LoVo (cell line): ENCODE results near the gene MOB3A.
"Not testable (repeated sequence)": the region's sequence is repeated elsewhere in the genome, so short reads cannot be mapped to it uniquely, and the experiment has no call there.

ENCODE experiments used
- DNase-seq: peaks from one replicate; pipeline ENCODE4 v3.0.0-alpha.2; 2016; ENCODE audit warnings: low spot score

MOB3A gene

DNA sequence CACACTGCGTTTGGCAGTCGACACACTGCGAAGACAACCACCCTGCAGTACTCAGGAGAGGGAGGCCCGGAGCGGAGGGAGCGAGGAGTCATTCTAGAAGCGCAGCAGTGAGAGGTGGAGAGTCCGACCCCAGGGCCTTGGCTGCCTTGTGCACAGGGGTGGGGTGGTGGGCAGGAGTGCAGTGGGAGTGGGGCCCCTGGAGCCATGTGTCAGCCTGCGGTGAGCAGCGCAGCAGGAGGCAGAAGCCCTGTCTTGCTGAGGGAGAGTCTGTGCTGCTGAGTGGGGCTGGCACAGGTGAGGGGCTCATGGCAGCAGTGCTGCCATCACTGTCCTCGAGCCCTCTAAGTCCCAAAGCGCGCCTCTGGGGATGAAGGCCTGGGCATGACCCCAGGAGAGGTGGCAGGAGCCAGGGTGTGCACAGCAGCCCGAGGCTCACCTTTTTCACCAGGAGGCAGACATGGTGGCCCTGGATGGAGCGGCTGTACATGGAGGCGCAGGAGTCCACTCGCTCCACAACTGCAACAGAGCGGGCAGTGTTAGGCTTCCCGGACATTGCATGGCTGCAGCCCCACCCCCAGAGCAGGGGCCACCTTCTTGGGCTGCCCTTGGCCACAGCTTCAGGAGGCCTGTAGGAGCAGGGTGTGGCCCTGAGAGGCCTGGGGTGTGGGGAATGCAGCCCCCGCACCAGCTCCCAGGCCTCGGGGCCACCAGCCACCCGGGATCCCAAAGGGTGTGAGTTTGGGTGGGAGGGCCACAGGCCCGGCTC, 12.3 kb upstream of the MOB3A start:
- DNase-seq = no peak

DNA sequence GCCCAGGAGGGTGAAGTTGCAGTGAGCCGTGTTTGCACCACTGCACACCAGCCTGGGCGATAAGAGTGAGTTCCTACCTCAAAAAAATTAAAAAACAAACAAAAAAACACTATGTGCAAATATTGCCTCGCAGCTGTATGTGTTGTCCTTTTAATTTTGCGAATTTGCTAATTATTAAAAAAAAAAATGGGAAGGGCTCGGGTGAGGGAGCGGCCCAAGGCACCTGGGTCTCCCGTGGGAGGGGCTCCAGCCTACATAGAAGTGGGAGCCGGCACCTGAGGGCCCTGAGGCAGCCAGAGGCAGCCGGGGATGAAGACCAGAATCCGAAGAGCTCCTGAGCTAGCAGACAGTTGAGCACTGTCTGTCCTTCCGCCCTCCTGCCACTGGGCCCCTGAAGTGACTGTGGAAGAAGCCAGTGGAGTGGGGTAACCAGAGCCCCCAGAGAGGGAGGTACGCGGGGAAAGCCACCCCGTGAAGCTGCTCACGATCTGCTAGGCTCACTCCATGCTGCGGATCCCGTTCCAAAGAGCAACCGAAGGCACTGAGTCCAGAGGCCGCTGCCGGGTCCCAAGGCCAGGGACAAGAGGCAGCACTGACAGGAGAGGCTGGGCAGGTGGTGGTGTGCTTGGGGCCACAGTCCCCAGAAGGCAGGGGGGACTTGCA, 7.0 kb upstream of the MOB3A start:
- no peak for DNase-seq

DNA sequence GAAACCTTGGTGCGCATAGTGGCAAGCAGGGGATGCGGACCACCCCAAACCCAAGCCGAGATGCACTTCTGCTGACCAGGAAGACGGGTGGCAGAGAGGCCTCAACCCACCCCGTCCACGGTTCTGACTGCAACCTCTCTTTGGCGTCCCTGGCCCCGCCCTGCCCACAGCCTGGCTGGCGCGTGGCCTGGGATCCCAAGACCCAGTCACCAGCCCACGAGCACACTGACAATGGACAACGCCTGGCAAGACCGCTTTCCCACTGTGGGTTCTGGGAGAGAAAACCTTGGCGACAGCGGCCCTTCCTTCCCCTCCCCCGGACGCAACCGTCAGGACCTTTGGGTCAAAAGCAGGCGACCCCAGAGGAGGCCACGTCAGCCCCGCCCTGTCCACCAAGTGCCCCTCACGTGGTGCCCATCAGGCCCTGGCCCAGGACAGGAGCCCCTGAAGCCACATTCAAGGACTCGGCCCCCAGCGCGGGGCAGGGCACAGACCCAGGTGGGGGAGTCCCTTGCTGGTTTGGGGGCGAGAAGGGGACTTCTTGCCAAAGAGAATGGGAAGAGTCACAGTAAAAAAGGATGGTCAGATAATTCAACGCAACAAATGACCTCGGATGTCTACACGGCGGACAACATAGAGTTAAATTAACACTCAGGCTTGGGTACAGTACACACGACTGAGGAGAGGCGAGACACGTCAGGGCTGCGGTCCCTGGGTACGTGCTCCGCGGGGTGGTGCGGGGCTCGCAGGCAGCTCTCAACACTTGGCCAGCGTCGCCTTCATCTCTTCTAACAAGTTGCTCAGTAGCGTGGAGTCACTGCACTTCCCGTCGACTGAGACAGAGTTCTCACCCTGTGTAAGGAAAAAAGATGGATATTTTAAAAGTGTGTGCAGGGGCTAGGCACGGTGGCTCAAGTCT, 5.5 kb upstream of the MOB3A start:
- DNase-seq = no peak

DNA sequence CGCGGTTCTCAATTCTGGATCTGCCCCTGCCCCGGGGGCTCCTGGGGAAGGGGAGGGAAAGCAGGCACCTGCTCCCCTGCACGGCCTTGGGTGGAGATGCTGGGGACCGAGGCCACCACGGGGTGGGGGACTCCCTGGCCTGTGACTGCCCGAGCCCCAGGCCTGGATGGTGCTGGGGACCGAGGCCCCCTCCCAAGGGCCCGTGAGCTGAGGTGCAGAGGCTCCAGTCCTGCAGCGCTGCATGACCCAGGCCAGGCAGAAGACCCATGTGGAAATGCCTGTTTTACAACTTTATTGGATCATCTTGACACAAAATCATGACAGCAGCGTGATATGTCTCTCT, 4.6 kb upstream of the MOB3A start:
- DNase-seq = no peak

DNA sequence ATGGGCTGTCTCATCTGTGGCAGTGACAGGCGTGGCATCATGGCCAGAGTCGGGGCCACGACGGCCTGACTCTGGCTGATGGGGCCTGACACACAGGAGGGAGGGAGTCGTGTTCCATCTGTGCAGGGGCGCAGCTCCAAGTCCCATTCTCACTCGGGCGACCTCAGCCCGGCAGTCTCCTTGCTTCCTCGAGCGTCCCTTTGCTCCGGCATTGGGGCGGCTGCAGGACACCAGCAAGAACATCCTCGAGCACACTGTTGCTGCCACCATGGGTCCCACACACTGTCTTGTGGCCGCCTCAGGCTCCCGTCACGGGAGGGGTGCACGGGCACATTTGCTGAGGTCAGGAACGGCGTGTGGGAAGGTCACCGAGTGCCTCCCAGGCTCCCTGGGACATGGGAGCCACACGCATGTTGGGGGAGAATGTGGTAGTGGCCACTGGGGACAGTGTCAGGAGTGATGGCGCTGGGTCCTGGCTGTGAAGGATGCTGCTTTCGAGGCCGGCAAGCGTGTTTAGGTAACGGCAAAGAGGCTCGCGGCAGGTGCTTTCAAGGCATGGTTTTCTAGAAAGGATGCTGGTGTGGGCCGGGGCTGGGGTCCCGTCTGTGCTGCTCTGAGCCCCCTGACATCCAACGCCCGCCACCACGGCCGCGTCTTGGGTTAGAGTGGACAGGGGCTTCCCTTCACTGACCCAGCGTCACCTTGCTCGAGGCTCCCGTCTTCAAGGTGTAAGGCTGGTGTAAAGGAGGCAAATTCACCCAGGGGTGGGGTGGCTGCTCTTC, 4.0 kb upstream of the MOB3A start:
- DNase-seq = no peak

DNA sequence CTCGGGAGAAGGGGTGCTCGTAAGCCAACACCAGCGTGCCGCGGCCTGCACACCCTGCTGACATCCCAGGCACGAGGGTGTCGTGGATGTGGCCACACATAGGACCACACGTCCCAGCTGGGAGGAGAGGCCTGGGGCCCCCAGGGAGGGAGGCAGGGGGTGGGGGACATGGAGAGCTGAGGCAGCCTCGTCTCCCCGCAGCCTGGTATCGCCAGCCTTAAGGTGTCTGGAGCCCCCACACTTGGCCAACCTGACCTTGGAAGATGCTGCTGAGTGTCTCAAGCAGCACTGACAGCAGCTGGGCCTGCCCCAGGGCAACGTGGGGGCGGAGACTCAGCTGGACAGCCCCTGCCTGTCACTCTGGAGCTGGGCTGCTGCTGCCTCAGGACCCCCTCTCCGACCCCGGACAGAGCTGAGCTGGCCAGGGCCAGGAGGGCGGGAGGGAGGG, 3.0 kb upstream of the MOB3A start:
- no peak for DNase-seq

DNA sequence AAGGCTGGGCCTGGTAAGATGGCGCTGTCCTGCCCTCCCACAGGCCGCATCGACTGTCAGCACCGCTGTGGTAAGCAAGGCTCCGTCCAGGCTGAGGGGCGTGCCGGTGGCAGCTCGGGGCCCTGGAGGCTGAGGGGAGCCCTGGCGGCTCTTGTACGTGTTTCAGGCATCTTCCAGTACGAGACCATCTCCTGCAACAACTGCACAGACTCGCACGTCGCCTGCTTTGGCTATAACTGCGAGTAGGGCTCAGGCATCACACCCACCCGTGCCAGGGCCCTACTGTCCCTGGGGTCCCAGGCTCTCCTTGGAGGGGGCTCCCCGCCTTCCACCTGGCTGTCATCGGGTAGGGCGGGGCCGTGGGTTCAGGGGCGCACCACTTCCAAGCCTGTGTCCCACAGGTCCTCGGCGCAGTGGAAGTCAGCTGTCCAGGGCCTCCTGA, 1.8 kb upstream of the MOB3A start:
- DNase-seq = no peak

DNA sequence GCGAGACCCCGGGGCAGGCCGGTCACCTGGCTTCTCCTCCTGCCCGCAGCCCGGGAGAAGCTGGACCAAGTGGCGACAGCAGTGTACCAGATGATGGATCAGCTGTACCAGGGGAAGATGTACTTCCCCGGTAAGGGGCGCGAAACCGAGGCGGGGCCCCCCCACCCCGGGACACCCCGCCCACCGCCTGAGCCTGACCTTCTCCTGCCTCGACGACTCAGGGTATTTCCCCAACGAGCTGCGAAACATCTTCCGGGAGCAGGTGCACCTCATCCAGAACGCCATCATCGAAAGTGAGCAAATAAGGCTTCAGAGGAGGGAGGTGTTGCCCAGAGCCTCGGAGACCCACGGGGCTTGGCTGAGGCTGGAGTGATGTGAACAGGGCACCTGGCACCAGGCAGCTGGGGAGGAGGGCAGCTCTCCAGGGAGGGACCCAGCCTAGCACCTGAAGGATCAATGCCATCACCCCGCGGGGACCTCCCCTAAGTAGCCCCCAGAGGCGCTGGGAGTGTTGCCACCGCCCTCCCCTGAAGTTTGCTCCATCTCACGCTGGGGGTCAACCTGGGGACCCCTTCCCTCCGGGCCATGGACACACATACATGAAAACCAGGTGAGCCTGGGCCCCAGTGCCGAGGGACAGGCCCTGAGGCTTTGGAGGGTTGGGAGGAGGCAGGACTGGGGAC, 1.2 kb upstream of the MOB3A start:
- peak; percentile 3 for DNase-seq

DNA sequence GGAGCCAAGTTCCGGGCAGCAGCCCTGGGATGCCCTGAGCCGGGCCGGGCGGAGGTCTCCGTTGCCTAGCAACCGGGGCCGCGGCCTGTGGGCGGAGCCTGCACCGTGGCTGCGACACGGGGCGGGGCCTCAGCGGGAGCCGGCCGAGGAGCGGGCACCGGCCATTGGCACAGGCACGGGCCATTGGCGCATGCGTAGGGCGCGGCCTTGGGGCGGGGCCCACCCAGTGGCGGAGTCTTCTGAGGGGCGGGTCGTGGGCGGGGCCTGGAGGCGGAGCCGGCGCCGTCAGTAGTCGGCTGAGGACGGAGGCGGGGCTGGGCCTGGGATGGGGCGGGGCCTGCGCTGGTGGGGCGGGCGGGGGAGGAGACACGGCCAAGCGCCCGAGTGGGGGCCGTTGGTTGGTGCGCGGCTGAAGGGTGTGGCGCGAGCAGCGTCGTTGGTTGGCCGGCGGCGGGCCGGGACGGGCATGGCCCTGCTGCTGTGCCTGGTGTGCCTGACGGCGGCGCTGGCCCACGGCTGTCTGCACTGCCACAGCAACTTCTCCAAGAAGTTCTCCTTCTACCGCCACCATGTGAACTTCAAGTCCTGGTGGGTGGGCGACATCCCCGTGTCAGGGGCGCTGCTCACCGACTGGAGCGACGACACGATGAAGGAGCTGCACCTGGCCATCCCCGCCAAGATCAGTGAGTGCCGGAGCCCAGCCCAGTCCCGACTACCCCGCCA, 515 bp upstream of the MOB3A start, which contains the start of gene IZUMO4:
TSS of gene IZUMO4 (plus strand) at position 436 of the 723 bp plus-strand sequence. CDS start at position 467, 31 bp downstream.
- peak; percentile 98 for DNase-seq

DNA sequence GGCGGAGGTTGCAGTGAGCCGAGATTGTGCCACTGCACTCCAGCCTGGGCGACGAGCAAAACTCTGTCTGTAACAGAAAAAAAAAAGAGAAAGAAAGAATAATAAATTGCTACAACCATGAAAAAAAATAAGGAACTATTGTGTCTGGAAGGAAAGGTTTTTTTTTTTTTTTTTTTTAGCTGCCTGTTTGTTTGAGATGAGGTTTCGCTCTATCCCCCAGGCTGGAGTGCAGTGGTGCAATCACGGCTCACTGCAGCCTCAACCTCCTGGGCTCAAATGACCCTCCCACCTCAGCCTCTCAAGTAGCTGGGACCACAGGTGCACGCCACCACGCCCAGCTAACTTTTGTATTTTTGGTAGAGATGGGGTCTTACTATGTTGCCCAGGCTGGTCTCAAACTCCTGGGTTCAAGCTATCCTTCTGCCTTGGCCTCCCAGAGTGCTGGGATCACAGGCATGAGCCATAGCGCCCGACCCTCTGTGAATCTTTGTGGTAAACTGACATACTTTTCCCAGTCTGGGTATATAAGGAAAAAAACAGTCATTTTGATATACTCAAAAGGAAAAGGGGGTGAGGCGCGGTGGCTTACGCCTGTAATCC, 4.1 kb downstream of the MOB3A start:
- not testable (repeated sequence) for DNase-seq

DNA sequence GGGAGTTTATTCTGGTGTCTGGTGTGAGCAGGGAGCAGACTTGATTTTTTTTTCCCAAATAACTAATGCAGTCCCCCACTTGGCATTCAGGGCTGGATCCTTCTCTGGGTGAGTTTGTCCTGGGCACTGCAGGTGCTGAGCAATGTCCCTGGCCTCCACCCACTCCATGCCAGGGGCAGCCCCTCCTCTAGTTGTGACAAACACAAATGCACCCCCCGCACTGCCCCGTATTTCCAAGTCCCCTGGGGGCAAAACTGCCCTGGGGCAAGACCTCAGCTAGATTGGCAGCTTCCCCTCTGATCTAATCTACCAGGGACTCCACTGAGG, 6.4 kb downstream of the MOB3A start:
- DNase-seq = no peak

DNA sequence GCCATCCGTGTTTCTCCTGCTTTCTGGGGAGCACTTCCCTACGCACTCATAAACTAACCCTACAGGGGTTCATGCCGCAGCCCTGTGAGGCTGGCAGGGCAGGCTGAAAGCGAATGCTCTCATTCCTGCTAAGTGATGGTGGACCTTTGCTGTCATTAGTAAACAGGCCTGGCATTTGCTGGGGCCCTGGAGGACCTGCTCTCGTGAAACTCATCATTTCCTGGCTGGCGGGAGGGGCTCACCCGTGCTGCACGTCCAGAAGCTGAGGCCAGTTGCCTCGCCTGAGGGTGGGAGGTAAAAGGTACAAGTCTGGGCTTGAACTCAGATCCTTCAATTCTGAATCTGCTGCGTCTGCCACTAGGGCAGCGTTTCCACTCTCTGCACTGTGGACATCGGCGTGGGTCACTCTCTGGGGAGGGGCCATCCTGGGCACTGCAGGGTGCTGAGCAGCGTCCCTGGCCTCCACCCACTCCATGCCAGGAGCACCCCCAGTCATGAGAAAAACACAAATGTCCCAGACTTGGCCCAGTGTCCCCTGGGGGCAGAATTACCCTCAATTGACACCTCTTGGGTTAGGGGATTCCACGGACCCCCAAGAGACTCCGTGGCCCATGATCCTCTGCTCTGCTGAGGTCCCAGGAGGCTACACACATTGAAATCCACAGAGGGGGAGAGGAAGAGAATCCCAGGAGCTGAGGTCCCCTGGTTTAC, 7.0 kb downstream of the MOB3A start:
- DNase-seq = no peak

DNA sequence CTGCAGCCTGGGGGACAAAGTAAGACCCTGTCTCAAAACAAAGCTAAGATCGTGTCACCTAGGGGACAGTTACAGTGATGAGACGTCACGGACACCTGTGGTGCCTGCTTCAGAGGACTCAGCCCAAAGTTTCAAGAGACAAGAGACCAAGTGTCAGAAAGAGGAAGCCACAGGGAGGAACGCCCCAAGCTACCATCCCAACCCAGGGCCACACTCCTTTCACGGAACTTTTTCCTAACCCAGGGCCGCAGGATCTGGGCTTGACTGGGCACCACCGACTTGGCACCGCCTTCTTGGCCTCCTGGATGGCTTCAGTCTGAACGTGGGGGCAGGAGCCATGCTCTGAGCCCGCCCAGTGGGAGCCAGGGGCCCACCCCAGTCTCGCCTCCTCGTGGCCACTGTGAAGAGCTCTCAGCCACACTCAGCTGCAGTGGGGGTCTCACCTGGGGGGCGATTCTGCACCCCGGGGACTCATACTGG, 8.5 kb downstream of the MOB3A start:
- no peak for DNase-seq

DNA sequence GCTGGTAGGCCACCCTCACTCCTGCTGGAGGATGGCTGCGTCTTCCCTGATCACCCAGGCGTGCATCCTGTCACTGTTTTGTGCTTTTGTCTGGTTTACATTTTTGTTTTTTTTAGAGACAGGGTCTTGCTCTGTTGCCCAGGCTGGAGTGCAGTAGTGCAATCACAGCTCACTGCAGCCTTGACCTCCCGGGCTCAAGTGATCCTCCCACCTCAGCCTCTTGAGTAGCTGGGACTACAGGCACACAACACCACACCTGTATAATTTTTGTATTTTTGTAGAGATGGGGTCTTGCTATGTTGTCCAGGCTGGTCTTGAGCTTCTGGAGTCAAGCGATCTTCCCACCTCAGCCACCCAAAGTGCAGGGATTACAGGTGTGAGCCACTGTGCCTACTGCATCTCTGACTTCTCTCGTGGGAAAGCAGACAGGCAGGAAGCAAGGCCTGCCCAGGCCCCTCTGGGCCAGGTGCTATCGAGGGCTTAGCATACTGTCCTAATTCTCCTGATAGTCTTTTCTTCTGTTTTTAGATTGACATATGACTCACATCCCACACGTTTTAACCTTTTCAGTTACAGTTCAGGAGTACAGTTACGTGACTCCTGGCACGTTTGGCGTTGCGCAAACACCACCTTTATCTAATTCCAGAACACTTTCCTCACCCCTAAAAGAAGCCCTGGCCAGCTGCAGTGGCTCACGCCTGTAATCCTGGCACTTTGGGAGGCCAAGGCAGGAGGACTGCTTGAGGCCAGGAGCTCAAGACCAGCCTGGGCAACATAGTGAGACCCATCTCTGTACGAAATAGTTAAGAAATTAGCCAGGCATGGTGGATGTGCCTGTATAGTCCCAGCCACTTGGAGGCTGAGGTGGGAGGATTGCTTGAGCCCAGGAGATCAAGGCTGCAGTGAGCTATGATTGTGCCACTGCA, 9.2 kb downstream of the MOB3A start:
- not testable (repeated sequence) for DNase-seq

DNA sequence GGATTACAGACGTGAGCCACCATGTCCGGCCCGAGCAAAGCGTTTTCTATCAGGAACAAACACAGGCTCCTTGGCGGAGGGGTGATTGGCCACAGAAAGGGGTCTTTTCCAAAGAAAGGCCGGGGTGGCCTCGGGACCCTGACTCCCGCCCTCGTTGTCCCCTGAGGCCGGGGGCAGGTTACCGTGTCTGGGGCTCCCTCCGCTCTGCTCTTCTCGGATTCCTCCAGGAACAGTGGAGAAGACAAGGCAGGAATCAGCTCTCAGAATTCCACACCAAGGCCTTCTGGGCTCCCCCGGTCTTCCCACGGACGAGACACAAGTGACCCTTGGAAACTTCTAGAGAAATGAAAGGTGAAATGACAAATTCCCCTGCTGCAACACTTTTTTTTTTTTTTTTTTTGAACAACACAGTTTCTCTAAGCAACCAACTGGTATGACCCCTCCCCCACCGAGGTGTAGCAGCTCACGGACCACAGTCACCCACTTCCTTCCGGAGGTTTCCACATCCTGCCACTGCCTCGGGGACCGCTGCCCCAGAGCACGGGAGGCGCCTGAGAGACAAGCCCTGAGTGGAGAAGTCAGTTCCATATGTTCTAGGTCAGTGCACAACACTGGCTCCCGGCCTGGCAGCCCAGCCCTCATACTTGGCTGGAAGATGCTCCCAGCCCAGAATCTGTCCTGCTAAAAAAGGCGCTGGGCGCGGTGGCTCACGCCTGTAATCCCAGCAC, 11.0 kb downstream of the MOB3A start:
- no peak for DNase-seq

DNA sequence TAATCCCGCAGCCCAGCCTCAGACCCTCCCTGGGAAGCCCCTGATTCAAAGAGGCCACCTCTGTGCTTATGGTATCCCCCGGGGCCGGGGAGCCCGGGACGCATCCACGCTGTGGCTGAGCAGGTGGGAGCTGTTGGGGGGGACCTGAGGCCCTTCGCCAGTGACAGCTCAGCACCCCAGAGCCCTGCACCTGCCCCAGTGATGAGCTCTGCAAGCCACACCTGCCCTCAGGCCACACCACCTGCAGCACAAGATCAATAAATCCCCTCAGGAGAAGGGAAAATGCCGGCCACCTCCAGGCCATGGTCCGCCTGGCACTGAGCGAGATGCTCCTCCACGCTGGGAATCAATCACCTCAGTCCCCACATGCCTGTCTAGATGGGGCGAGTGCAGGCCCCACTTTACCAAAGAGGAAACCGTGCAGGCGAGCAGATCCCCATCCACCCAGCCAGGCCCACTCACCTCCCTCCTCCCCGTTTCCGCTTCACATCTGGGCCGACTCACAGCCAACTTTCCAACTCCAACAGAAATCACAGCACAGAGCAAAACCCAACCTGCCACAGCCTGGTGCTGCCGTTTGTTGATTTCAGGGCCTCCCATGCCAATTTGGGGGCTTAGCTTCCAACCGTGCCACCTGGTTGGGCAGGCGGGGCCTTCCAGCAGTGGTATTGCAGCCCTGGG, 12.8 kb downstream of the MOB3A start:
- no peak for DNase-seq
